Superior temporal gyrus (tissue), 1 donor: ENCODE results near the gene HOXC4.

Source experiments
- DNase-seq: peaks from one replicate; pipeline ENCODE4 v3.0.0-alpha.2; 2016; ENCODE audit errors: extremely low spot score

Gene HOXC4

DNA sequence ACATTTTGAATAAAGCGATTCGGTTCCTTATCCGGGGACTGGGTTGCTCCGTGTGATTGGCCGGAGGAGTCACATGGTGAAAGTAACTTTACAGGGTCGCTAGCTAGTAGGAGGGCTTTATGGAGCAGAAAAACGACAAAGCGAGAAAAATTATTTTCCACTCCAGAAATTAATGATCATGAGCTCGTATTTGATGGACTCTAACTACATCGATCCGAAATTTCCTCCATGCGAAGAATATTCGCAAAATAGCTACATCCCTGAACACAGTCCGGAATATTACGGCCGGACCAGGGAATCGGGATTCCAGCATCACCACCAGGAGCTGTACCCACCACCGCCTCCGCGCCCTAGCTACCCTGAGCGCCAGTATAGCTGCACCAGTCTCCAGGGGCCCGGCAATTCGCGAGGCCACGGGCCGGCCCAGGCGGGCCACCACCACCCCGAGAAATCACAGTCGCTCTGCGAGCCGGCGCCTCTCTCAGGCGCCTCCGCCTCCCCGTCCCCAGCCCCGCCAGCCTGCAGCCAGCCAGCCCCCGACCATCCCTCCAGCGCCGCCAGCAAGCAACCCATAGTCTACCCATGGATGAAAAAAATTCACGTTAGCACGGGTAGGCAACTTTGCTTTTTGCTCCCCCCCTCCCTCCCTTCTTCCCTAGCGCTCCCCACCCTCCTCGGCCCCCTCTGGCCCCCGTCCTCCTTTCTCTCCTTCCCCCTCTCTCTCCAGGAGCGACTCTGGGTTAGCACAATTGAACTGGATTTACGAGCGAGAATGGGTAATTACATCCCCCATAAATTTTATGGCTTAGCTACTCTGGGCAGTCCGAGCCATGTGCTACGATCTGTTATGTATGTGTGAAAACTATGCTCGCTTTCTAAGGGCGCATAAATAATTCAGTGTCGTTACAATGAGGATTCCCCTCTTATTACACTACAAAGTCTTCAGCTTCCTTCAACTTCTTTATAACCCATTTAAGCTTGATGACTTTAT lies at the start of gene HOXC4:
Gene HOXC4, plus strand, starts transcription at position 85 of the 991 bp plus-strand sequence. Its CDS starts 88 bp downstream, at position 173.
- DNase-seq = peak; percentile 10

DNA sequence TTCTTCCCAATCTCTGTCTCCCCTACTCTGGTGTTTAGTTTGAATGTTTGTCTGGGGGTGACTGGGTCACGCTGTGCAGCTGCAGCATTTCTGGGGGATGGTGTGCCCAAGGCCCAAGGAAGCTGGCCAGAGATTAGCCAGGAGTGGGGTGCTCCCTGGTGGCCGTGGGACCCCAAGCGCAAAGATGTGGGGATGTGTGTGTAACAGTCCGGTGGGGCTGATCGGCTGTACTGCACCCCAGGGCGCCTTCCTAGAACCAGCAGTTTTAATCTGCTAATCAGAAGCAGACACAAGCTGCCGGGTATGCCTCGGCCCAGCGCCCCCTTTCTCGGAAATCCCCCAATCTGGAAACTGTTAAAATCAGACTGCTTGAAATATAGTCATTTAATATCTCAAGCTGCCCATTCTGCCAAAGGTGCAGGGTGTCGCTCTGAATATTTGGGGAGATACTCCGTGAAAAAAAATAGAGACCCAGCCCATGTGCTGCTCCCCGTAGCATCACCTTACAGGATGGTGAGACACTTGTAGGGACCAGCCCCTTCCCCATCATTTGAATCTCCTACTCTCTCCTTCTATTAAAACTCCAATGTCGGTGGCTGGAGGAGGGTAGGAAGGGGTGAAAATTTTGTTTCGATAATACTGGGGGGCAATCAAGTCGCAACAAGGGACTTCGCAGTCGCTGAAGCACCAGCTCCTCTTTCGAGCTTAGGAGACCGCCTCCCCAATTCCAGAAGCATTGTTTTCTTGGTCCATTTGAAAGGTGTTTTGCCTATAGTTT lies 49.4 kb upstream of the HOXC4 start:
- DNase-seq = no peak

DNA sequence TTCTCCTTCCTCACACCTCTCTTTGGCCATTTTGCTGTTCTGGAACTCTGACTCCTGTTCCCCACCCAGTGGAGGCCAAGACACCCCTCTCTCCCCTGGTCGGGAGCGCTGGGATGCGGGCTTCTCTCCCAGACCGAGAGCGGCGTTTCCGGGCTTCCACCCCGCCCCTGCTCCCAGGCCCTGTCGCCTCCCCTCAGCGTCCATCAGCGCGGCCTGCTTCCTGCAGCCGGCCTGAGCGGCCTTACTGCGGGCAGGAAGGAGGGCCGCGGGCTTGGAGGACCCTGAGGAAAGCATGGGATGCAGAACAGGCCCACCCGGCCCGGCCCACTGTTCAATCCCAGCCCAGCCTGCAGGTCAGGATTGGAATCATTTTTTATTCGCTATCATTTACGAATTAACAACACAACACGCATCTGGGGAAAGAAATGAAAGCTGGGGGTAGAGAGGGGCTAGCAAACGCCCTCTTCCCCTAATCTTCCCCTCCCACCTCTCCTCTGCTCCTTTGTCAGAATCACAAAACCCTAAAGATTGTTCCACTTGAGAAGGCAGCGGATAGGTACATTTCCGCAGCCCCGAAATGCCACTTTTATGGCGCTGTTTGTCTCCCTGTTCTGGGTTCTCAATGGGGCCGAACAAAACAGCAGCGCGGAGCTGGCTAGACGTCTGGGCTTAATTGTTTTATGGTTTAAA lies 48.6 kb upstream of the HOXC4 start:
- DNase-seq = no peak

DNA sequence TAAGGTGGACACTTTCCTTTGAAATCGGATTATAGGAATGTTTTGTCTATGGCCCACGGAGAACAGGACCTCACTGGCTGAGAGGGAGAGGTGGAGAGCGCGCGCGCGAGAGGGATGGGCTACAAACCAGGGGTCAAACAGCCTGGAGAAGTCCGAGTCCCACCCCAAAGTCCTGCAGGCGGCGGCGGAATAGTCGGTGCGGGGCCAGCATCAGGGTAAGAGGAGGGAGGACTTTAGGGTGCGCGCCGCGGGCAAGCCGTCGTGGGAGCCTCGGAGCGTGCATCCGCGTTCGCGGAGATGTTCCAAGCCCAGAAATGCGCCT lies 48.1 kb upstream of the HOXC4 start:
- DNase-seq = no peak

DNA sequence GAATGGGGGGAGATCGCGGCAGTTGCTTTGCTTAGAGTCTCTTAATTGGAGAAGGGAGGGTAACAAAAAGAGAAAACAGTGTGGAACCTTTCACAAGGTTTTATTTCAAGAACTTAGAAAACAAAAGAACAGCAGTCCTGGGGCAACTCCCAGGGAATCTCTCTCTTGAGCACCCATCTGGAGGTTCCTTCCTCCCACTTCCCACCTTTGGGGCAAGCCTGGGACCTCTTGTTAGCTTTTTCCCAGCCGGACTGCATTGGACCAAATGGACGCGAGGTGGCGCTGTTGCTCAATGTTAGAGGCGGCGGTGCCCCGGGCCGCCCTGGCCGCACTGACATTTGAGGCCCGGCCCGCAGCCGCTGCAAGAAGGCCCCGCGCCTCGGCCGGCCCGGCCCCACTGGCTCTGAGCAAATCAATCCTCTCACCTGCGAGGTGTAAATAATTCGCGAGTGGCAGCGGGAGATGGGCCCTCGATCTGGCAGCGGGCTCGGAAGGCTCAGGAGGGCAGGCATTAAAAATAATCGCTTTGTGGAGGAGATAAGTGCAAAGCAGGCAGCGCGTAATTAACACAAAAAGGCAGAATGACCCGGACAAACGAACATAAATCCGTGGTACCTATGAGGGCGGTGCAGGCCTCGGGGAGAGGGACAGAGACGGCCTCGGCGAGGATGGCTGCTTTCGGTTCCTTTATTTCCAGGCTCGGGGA lies 47.6 kb upstream of the HOXC4 start:
- DNase-seq = peak; percentile 91

DNA sequence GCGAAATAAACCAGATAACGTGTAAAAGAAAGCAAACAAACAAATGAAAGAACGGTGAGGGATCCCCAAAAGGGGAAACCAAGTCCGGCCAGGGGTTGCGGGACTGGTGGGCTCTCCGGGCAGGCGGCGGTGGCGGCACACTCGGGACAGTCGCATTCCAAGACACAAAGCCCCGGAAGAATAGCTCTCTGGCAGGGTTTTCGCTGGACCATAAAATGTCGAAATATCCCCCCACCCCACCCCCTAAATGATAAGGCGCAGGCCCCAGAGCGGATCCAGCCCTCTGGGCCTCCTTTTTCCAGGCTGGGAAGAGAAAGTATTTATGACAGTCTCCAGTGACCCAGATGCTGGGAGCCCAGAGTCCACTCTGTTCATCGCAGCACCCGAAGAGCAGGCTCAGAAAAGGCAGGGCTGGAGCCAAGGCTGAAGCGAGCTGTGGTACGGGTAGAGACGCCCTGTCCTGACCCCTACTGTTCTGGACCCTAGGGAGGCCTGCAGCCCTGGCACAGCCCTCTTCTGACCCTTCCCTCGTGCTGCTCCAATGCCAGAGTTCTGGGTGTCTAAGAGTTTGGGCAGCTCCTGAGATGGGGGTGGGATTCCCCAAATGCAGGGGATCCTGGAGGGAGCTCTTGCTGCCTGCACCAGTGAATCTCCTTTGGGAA lies 46.9 kb upstream of the HOXC4 start:
- no peak for DNase-seq

DNA sequence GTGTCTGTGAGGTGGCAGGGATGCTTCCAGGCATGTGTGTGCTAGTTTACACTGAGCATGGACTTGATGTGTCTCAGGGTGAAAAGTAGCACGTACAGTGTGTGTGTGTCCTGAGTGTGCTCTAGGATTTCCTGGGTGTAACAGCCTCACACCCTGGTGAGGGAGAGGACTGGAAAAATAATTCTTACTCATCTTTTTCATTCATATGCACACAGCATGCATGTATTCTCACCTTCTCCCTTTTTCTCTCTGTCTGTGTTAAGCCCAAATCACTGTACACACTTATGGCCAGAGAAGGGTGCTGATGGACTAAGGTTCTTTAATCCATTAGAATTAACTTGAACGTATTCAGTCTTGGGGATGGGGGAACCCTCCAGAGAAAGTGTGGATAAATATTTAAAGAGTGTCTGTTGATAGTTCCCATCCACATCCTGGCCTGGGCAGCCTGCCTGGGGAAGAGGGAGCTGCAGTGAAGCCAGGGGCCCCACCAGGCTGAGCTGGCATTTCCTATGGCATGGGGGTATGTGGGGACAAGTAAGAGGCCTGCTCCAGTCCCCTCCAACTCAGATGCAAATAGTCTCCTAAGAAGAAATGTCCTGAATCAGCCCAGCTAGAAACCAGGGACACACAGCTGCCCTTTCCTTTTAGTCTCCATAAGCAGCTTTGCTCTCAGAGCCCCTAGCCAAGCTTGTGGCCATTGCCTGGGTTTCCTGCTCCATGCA lies 45.9 kb upstream of the HOXC4 start:
- DNase-seq = no peak

DNA sequence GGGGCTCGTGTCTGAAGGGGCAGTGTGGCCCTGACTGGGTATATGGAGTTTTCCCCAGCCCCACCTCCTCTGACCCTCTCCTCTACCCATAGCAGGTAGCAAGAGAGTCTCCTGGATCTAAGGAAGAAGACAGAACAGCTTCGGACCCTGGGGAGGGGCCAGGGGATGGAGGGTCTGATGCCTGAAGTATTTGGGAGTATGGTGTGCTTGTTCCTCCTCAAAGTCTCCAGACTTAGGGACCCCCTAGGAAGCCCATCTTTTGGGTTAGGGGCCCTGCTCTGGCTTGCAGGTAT lies 45.4 kb upstream of the HOXC4 start:
- DNase-seq = no peak

DNA sequence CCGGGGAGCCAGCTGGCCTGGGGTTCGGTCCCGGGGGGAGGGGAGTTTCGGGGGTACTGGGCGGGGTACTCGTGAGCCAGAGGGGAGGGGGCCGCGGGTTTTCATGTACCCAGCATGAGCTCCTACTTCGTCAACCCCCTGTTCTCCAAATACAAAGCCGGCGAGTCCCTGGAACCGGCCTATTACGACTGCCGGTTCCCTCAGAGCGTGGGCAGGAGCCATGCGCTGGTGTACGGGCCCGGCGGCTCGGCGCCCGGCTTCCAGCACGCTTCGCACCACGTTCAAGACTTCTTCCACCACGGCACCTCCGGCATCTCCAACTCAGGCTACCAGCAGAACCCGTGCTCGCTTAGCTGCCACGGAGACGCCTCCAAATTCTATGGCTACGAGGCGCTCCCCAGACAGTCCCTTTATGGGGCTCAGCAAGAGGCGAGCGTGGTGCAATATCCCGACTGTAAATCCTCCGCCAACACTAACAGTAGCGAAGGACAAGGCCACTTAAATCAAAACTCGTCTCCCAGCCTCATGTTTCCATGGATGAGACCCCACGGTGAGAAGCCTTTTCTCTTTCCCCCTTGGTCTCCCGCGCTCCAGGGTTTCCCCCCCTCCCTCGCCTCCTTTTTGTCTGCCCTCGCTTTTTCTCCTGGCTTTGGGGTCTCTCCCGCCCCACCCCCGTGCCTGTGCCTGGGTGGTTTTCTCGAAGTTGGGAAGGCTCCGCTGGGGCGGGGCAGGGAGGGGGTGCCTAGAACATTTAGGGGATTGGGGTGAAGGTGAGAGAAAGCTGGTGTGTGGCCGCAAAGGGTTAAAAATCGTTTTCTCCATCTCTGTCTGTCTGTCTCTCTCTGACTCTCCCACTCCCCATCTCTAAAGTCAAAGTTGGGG lies 44.2 kb upstream of the HOXC4 start:
- DNase-seq = no peak

DNA sequence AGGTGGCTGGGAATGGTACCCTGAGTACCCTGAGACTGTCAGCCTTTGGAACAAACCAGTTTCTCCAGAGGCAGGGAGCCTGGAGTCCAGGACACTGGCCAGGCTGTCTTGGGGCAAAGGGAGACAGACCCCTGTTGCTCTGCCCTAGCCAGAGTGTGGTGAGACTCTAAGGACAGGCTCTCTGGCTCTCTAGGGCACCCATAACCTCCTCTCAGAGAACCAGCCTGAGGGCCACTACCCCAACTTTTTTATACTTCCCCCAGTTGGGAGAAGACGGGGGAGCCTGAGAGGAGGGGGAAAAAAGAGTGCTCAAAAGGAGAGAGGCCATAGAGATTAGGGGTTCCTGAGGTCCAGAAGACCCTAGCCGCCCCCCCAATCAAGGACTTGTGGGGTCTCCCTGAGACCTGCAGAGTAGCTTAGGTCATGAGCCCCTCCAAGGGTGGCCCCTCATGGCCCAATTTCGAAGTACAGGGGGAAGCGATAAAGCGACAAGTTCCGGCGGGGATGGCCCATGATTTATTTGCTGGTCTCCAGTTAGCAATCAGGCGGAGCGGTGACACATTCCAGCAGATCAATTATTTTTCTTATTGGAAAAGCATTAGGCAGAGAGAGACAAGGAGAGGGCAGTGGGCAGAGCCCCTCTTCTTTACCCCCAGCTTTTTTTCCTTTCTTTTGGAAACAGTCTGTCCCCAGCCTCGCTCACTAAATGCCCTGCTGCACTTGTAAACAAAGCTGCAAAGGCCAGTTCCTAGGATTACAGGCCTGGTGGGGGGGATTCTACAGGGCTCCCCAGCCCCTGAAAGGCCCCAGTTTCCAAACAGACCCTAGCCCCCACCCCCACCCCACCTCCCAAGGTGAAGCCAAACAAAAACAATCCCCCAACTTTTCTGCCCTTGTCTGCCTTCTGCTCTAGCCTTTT lies 43.3 kb upstream of the HOXC4 start:
- no peak for DNase-seq

DNA sequence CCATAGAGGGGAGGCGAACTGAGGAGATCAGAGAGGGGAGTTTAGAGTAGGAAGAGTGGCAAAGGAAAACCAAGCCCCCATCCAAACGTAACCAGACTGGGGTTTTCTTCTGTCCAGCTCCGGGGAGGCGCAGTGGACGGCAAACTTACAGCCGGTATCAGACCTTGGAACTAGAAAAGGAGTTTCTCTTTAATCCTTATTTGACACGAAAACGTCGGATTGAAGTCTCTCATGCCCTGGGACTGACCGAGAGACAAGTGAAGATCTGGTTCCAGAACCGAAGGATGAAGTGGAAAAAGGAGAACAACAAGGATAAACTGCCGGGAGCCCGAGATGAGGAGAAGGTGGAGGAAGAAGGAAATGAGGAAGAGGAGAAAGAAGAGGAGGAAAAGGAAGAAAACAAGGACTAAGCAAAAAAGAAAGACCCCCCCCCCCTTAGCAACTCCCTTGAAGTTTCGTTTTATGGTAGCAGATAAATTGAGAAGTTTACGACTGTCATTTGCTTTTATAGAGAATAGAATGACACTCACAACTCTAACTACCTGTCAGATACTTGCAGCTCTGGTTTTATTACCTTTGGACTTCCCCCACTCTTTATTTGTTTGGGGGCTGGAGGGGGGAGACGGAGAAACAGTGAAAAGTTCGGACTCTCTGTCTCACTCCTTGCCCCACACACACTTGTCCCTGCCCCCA lies 42.5 kb upstream of the HOXC4 start:
- DNase-seq = no peak

DNA sequence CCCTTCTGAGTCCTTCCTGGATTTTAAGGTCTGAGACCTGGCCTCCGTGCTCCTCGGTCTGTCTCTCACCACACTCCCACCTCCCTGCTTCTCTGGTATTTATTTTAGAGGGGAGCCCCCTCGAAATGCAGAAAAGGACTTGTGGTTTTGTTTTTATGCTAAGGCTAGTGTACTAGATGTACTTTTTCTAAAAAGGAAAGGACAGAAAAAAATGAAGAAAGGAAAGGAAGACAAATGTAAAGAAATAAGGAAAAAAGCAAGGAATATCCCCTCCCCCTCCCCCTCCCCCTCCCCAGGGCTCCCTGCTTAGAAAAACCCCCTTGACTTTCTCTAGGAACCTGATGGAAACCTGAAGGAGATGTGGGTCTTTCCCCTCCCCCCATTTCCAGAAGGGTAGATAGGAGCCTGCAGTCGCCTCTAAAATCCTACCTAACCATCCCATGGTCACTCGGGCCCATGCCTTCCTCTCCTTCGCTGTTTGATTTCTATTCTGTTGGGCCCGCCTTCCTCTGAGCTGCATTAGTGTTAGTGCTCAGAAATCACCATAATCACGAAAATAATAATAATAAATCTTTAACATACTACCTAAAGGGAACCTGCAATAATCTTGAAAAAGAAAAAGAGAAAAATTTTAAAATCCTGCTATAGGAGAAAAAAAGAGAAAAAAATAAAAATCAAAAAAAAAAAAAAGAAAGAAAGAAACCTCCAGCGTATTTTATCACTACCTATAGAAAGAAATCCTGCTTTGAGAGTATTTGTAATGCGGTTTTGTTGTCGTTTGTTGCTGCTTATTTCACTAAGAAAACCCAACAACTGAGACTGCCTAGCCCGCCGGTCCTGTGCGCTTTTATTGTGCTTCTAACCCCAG lies 41.7 kb upstream of the HOXC4 start:
- no peak for DNase-seq

DNA sequence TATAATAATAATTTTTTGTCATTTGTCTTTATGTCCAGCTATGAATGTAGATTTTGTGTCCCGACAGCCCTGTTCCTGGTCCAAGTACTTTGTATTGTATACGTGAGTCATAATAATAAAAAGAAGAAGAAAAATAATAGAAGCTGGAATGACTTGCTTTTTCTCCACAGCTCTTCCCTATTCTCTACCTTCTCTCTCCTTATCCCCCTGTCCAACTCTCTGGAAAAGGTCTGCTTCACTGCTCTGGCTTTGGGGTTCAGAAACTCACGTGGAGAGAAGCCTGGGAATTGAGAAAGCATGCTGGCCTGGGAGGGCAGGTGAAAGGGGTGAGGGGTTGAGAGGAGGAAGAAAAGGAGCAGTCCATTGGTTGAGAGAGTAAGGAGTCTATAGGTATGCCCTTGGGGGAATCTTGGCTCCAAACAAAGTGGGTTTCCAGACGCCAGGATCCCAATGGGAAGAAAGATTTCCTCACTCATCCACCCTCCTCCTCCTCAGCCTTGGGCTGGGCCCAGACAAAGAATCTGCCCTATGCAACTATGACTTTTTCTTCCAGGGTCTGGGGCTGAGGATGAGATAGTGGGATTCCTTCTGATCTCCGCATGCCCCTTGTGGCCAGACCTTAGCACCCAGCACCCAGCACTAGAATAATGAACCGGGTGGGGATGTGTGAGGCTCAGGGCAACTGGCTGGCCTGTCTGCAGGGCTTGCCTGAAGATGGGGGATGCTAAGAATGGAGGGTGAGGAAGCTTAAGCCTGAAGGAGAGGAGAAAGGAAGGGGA lies 40.8 kb upstream of the HOXC4 start:
- DNase-seq = no peak

DNA sequence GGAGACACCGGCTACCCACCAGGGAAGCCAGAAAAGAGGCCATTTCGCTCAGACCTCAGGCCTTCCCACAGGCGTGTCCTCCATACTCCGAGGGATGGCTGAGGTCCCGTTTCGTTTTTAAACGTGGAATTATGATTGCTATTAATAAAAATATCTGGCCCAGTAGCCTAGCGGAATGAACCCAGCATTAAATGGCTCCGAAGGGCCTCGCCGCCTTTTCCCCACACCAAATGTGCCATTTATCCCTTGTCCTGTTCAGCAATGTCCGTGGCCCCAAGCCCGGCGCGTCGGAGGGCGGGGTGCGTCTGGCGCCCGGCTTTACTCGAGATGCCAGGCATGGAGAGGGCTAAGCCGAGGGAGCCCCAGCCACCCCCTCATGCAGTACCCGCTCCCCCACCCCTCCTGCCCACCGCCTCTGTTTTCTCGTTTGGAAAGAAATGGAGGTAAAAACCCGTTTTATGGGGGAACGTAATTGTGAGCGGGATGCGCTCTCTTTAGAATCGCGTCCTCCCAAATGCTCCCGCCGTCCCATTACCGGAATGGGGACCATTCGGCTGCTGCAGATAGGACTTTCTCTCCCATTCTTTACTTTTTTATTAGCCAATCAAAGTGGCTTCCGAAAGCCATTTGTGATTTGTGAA lies 39.1 kb upstream of the HOXC4 start:
- DNase-seq = no peak

DNA sequence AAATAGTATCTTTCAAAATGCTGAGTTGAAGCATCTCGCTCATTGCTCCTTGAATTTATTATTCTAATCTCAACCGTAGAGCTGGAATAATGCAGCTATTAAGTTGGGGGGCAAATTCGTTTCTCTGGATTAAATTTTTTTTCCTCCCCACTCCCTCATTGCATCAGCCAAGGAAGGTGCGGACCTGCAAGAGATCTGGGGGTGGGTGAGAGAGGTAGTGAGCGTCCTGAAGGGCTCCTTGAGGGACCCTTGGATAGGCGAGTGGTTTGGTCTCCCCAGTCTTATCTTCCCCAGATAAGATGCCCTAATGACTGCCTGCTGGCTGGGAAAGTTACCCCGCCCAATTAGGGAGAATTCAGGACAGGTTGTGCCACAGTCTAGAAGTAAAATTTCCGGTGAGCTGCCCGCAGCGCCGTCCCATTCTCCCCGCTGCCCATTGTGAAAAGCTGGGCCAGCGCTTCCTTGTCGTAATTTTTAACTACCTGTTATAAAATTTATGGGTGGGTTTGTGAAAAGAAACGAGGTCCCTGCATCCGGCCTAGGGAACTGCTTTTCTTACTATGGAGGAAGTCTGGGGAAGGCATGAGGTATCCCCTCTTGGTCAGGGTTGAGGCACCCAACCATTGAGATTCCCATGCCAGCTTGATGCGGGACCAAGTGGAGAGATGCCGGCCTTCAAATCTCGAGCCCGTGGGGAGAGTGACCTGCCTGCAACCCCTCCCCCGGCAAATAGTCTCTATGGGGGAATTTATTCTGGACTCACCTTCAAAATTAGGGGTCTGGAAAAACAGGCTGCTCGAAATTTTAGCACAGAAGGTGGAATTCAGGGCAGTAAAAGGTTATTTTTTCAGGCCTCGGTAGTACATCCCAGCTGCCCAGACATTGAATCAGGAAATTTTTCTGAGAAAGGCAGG lies 38.4 kb upstream of the HOXC4 start:
- no peak for DNase-seq
